VCaP (cell line): ENCODE results near the gene ADGRD2.

Experiments used
- H3K27ac ChIP-seq: fragments of 450-650 bp; 2 replicates; pipeline ENCODE4 v1.5.1; 2017
- CTCF ChIP-seq: fragments of 450-650 bp; conservative IDR thresholded peaks from 2 replicates; pipeline ENCODE4 v1.5.1; 2017; ENCODE audit warnings: mild to moderate bottlenecking, moderate library complexity

The ADGRD2 gene

GRCh38 chr9:124450241-124450924, at the start of gene ADGRD2:
ADGRD2 (plus strand) TSS chr9:124450451; CDS start chr9:124451667, 1,216 bp downstream.
- H3K27ac ChIP-seq: no peak within 1 kb of the TSS
- no peak for TF ChIP-seq CTCF

- no peak overlapping the region for H3K27ac ChIP-seq
- no peak for TF ChIP-seq CTCF
Measured at GRCh38 chr9:124403246-124403645, 47.0 kb upstream of the ADGRD2 start.

GRCh38 chr9:124409410-124409809, 40.8 kb upstream of the ADGRD2 start:
- TF ChIP-seq CTCF: no peak
- no peak overlapping the region for H3K27ac ChIP-seq

- TF ChIP-seq CTCF: peak; percentile 76
- H3K27ac ChIP-seq: no peak overlapping the region
Measured at GRCh38 chr9:124410321-124410913, 39.8 kb upstream of the ADGRD2 start.

GRCh38 chr9:124411514-124412227, 38.6 kb upstream of the ADGRD2 start:
- TF ChIP-seq CTCF: no peak
- no peak overlapping the region for H3K27ac ChIP-seq

- TF ChIP-seq CTCF: no peak
- no peak overlapping the region for H3K27ac ChIP-seq
Measured at GRCh38 chr9:124412228-124412575, 38.0 kb upstream of the ADGRD2 start.

- no peak for TF ChIP-seq CTCF
- peak overlapping the region; percentile 80 for H3K27ac ChIP-seq
Measured at GRCh38 chr9:124414612-124415011, 35.6 kb upstream of the ADGRD2 start.
